DND-41 (cell line): ENCODE results near the gene RALGAPA2.
"Not testable (repeated sequence)": the region's sequence is repeated elsewhere in the genome, so short reads cannot be mapped to it uniquely, and the experiment has no call there.

Source experiments
- ATAC-seq: fragments of 200-7000 bp; cut with Tn5 transposase; 3 replicates; pipeline ENCODE4 v1.9.1; 2021; ENCODE audit warnings: low read depth; ENCODE audit not compliant: insufficient read depth
- DNase-seq: peaks from one replicate; pipeline ENCODE4 v3.0.0-alpha.2; 2020
- H2AFZ ChIP-seq: 2 replicates; pipeline ENCODE4 v1.6.0; 2012; ENCODE audit warnings: low read depth, low read length
- H3K27ac ChIP-seq: 2 replicates; pipeline ENCODE4 v1.5.1; 2012; ENCODE audit warnings: low read length, inconsistent platforms
- H3K27me3 ChIP-seq: fragments of 200-600 bp; sonication (generic); 2 replicates; pipeline ENCODE4 v1.6.0; 2012; ENCODE audit warnings: low read length, mild to moderate bottlenecking, inconsistent platforms; ENCODE audit not compliant: insufficient read depth, poor library complexity
- H3K36me3 ChIP-seq: 2 replicates; pipeline ENCODE4 v1.5.1; 2012; ENCODE audit warnings: low read length, inconsistent platforms; ENCODE audit not compliant: insufficient read depth
- H3K4me1 ChIP-seq: 2 replicates; pipeline ENCODE4 v1.5.1; 2012; ENCODE audit warnings: mild to moderate bottlenecking, low read length; ENCODE audit not compliant: insufficient read depth
- H3K4me2 ChIP-seq: 2 replicates; pipeline ENCODE4 v1.6.0; 2012; ENCODE audit warnings: mild to moderate bottlenecking, moderate library complexity, low read length, inconsistent platforms; ENCODE audit not compliant: insufficient read depth
- H3K4me3 ChIP-seq, 2 experiments: fragments of 200-600 bp in 1 of 2; shearing (Covaris generic) in 1 of 2; 2 replicates each; pipeline ENCODE4 v1.5.1; 2012 to 2016; ENCODE audit warnings: inconsistent platforms in 2 of 2, low read length in 2 of 2, mild to moderate bottlenecking in 2 of 2, low read depth in 1 of 2, moderate library complexity in 1 of 2
- H3K79me2 ChIP-seq: 2 replicates; pipeline ENCODE4 v1.6.0; 2012; ENCODE audit warnings: low read length, inconsistent platforms; ENCODE audit not compliant: insufficient read depth
- H3K9ac ChIP-seq: 2 replicates; pipeline ENCODE4 v1.6.0; 2012; ENCODE audit warnings: low read depth, mild to moderate bottlenecking, inconsistent platforms, low read length, moderate library complexity
- H3K9me3 ChIP-seq: 2 replicates; pipeline ENCODE4 v1.5.1; 2012; ENCODE audit warnings: low read length, moderate library complexity, mild to moderate bottlenecking, inconsistent platforms; ENCODE audit not compliant: insufficient read depth, severe bottlenecking
- H4K20me1 ChIP-seq: 2 replicates; pipeline ENCODE4 v1.6.0; 2012; ENCODE audit warnings: low read length; ENCODE audit not compliant: insufficient read depth
- EZH2 ChIP-seq: IDR thresholded peaks from 3 replicates; pipeline ENCODE4 v1.6.1; 2012; ENCODE audit warnings: borderline replicate concordance, low read depth, mild to moderate bottlenecking, moderate library complexity, low read length, inconsistent platforms; ENCODE audit not compliant: severe bottlenecking
- TF ChIP-seq, protein P1 (sequence below): IDR thresholded peaks from 2 replicates; pipeline ENCODE4 v1.5.1; 2012; ENCODE audit warnings: borderline replicate concordance, low read length, moderate library complexity, mild to moderate bottlenecking; ENCODE audit not compliant: poor library complexity, severe bottlenecking; ENCODE audit errors: extremely low read depth

RALGAPA2 gene

DNA sequence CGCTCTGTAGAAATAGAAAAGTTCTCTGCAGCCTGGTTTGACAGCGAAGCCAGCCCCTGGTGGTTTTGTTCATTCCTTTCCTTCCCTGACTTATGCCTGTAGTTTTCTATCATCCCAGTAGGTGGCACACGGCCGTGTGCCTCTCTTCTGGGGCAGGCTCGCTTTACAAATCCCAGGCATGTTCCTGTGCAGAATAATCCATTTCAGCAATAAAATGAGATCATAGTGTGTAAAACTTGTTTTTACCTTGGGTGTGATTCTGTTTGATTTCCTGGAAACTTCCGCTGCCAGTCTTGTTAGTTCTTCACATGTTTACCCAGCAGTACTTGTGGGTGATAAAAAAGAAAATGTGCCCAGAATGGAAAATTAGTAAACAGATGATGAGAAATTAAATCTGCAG, 352.0 kb downstream of the RALGAPA2 start:
- Histone ChIP-seq H3K9me3 (peaks cover 5% of the 10 kb centered on the region), H3K79me2 (no peaks in the 10 kb centered on the region), H3K27ac (no peak overlapping the region), H3K4me1 (no peaks in the 10 kb centered on the region), H4K20me1 (no peaks in the 10 kb centered on the region), H3K36me3 (no peaks in the 10 kb centered on the region), H3K4me3 (no peak overlapping the region), H2AFZ (no peak overlapping the region), H3K27me3 (peaks cover 22% of the 10 kb centered on the region), H3K9ac (no peak overlapping the region), H3K4me2 (no peak overlapping the region)
- ATAC-seq = peak; percentile 89
- DNase-seq = peak; percentile 54
- TF ChIP-seq, protein P1, sequence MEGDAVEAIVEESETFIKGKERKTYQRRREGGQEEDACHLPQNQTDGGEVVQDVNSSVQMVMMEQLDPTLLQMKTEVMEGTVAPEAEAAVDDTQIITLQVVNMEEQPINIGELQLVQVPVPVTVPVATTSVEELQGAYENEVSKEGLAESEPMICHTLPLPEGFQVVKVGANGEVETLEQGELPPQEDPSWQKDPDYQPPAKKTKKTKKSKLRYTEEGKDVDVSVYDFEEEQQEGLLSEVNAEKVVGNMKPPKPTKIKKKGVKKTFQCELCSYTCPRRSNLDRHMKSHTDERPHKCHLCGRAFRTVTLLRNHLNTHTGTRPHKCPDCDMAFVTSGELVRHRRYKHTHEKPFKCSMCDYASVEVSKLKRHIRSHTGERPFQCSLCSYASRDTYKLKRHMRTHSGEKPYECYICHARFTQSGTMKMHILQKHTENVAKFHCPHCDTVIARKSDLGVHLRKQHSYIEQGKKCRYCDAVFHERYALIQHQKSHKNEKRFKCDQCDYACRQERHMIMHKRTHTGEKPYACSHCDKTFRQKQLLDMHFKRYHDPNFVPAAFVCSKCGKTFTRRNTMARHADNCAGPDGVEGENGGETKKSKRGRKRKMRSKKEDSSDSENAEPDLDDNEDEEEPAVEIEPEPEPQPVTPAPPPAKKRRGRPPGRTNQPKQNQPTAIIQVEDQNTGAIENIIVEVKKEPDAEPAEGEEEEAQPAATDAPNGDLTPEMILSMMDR = peak; percentile 81
- no peak for TF ChIP-seq EZH2

DNA sequence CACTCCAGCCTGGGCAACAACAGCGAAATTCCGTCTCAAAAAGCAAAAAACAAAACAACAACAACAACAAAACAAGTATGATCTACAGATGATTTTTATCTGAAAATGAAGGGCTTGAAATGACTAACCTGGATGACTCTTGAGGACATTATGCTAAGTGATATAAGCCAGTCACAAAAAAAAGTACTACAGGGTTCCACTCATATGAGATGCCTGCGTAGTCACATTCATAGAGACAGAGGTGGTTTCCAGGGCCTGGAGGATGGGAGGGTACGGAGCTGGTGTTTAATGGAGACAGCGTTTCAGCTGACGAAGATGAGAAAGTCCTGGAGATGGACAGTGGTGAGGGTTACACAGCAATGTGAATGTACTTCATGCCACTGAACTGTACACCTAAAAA, 352.8 kb downstream of the RALGAPA2 start:
- Histone ChIP-seq H3K9ac (no peak overlapping the region), H3K27ac (no peak overlapping the region), H3K4me3 (no peak overlapping the region), H2AFZ (no peak overlapping the region), H4K20me1 (no peaks in the 10 kb centered on the region), H3K9me3 (peaks cover 10% of the 10 kb centered on the region), H3K4me2 (no peak overlapping the region), H3K27me3 (peaks cover 22% of the 10 kb centered on the region), H3K36me3 (no peaks in the 10 kb centered on the region), H3K4me1 (no peaks in the 10 kb centered on the region), H3K79me2 (no peaks in the 10 kb centered on the region)
- no peak for TF ChIP-seq EZH2
- no peak for DNase-seq
- no peak for ATAC-seq

DNA sequence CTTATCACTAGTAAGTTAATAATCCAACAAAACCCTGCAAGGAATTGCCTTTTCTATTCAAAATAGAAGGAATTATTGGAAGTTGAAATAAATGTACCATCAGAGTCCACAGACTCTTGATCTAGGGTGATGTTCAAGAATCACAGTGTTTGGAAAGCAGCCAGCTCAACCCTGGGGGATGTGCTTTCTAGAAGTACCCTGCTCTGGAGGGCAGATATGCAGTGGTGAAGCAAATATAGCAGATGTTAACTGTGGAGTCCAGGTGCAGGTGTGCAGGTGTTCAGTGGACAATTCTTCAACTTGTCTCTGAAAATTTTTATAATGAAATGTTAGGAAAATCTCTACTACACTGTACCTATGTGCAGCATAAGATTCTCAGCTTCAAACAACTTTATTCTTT, 353.6 kb downstream of the RALGAPA2 start:
- Histone ChIP-seq H3K4me1 (no peaks in the 10 kb centered on the region), H3K79me2 (no peaks in the 10 kb centered on the region), H3K27ac (no peak overlapping the region), H3K4me3 (no peak overlapping the region), H3K36me3 (no peaks in the 10 kb centered on the region), H2AFZ (no peak overlapping the region), H3K9me3 (peaks cover 10% of the 10 kb centered on the region), H3K9ac (no peak overlapping the region), H3K4me2 (no peak overlapping the region), H3K27me3 (peaks cover 22% of the 10 kb centered on the region), H4K20me1 (no peaks in the 10 kb centered on the region)
- TF ChIP-seq, protein P1 = no peak
- no peak for TF ChIP-seq EZH2
- ATAC-seq = no peak
- DNase-seq = peak; percentile 16

DNA sequence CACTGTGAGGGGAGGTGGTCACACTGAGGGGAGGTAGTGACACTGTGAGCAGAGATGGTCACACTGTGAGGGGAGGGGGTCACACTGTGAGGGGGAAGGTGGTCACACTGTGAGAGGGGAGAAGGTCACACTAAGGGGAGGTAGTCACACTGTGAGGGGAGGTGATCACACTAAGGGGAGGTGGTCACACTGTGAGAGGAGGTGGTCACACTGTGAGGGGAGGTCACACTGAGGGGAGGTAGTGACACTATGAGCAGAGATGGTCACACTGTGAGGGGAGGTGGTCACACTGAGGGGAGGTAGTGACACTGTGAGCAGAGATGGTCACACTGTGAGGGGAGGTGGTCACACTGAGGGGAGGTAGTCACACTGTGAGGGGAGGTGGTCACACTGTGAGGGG, 356.9 kb downstream of the RALGAPA2 start:
- ATAC-seq, H3K4me1 ChIP-seq, H2AFZ ChIP-seq, H3K9ac ChIP-seq, DNase-seq, H4K20me1 ChIP-seq, H3K27ac ChIP-seq, H3K36me3 ChIP-seq, H3K27me3 ChIP-seq, H3K4me2 ChIP-seq, H3K79me2 ChIP-seq, H3K4me3 ChIP-seq: not testable (repeated sequence)
- peaks cover 10% of the 10 kb centered on the region for H3K9me3 ChIP-seq
